GM13976 (cell line): ENCODE data around the gene TRPM2.

ENCODE experiments used
- DNase-seq: peaks from one replicate; pipeline ENCODE4 v3.0.0; 2012; ENCODE audit warnings: low spot score
- in situ Hi-C: fragments of 300-500 bp; cut with MboI; formaldehyde crosslinking; loops from one replicate; pipeline ENCODE4 v1.12.0; 2022; ENCODE audit warnings: low sequenced_read_pairs, mixed read lengths, inconsistent platforms; ENCODE audit not compliant: unreplicated experiment
- TF ChIP-seq, protein P1 (sequence below): IDR thresholded peaks from 2 replicates; pipeline ENCODE4 v1.5.1; 2012; ENCODE audit warnings: borderline replicate concordance, mild to moderate bottlenecking; ENCODE audit not compliant: insufficient read depth; ENCODE audit errors: extremely low read depth, missing control alignments, control extremely low read depth

Gene TRPM2

DNA sequence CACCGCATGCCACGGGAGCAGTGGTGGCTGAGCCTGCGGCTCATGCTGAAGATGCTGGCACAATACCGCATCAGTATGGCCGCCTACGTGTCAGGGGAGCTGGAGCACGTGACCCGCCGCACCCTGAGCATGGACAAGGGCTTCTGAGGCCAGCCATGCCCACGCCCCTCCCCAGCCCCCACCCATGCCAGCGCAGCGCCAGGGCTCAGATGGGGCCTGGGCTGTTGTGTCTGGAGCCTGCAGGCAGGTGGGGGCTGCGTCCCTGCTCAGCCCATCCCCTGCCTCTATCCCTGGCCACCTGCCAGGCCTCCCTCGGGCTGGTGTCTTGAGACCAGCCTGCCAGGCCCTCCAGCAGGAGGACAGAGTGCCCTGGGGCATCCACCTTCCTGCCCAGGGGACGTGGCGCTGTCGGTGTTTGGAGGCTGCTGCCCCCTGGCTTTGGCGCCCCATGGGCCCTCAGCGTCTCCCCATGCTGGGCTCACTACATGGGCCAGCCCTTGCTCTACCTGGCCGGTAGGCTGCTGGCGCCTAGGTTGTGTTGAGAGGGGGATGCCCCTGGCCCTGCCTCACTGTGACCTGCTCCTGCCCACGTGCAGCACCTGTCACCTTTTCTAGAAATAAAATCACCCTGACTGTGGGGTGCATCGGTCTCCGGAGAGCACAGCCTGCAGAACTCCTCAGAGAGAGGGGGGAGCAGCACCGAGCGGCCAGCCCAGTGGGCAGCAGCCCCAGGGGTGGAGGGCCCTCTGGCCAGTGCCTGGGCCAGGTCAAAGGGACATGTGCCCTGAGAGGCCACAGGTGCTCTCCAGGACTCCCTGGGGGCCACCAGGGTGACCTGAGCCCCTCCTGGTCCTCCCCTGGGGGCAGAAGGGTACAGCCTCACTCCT, 26.5 kb upstream of the TRPM2 start:
- in situ Hi-C loops: no loop called here
- TF ChIP-seq, protein P1, sequence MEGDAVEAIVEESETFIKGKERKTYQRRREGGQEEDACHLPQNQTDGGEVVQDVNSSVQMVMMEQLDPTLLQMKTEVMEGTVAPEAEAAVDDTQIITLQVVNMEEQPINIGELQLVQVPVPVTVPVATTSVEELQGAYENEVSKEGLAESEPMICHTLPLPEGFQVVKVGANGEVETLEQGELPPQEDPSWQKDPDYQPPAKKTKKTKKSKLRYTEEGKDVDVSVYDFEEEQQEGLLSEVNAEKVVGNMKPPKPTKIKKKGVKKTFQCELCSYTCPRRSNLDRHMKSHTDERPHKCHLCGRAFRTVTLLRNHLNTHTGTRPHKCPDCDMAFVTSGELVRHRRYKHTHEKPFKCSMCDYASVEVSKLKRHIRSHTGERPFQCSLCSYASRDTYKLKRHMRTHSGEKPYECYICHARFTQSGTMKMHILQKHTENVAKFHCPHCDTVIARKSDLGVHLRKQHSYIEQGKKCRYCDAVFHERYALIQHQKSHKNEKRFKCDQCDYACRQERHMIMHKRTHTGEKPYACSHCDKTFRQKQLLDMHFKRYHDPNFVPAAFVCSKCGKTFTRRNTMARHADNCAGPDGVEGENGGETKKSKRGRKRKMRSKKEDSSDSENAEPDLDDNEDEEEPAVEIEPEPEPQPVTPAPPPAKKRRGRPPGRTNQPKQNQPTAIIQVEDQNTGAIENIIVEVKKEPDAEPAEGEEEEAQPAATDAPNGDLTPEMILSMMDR: no peak
- no peak for DNase-seq

DNA sequence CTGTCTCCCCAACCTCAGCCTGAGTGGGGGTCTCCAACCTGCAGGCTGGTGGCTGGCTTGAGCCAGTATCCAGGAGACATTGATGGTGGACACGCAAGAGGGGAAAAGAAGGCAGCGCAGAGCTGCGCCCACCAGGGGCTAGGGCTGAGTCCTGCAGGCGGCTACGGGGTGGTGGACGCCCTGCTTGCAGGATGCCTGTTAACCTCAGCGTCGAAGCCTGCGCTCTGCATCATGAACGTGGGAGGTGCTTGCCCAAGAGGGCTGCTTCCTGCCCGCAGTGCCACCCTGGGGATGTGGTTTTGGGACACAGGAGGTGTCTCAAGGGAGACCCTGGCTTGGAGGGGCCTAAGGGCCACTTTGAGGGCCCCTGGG, 25.8 kb upstream of the TRPM2 start:
- TF ChIP-seq, protein P1: no peak
- no peak for DNase-seq
- in situ Hi-C loops: no loop called here

- in situ Hi-C loops: no loop called here
- TF ChIP-seq, protein P1: no peak
- DNase-seq: no peak
These were observed 25.1 kb upstream of the TRPM2 start for GRCh38 chr21:44328242-44328895.

- in situ Hi-C loops: no loop called here
- no peak for DNase-seq
- TF ChIP-seq, protein P1: no peak
These were observed 24.1 kb upstream of the TRPM2 start for GRCh38 chr21:44329086-44329889.

DNA sequence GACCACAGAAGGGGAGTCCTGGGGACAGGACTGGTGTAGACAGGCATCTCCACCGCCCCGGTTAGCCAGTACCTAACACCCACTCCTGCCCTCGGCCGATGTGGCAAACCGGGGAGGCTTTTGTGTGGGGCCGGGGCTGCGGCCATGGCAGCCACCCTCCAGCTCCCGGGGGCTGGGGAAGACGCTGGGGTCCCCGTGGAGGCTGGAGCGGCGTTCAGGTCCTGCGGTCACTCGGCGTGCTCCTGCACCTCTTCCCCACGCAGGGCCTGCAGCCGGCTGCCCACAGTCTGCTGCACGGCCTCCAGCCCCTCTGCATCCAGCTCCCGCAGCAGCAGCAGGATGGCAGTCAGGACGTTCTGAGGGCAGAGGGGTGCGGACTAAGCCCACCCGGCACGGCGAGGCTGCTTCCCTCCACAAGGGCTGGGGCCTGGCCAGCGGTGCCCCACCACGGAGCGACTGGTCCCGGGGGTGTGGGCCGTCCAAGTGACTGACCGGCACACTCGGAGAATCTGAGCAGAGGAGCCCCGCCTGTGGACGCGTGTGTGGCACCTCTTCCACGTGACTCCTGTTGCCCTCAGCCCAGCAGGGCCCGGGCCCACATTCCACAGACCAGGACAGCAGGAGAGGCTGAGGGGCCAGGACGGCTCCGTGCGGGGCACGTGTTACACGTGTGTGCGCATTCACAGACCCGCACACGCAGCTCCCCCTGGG, 23.3 kb upstream of the TRPM2 start:
- DNase-seq: no peak
- in situ Hi-C loops: no loop called here
- TF ChIP-seq, protein P1: no peak

- TF ChIP-seq, protein P1: no peak
- DNase-seq: no peak
- in situ Hi-C loops: no loop called here
These were observed 22.7 kb upstream of the TRPM2 start for GRCh38 chr21:44330698-44331097.
